Activated CD8-positive, alpha-beta memory T cell treated with anti-CD3 and anti-CD28 coated beads, Interleukin-2, amount 50 U/mL, for 48 hours (primary cell): ENCODE data around the gene TMA16.
"Not testable (repeated sequence)": the region's sequence is repeated elsewhere in the genome, so short reads cannot be mapped to it uniquely, and the experiment has no call there.

Experiments
- DNase-seq: peaks from one replicate; pipeline ENCODE4 v3.0.0-alpha.2; 2020

TMA16 gene

DNA sequence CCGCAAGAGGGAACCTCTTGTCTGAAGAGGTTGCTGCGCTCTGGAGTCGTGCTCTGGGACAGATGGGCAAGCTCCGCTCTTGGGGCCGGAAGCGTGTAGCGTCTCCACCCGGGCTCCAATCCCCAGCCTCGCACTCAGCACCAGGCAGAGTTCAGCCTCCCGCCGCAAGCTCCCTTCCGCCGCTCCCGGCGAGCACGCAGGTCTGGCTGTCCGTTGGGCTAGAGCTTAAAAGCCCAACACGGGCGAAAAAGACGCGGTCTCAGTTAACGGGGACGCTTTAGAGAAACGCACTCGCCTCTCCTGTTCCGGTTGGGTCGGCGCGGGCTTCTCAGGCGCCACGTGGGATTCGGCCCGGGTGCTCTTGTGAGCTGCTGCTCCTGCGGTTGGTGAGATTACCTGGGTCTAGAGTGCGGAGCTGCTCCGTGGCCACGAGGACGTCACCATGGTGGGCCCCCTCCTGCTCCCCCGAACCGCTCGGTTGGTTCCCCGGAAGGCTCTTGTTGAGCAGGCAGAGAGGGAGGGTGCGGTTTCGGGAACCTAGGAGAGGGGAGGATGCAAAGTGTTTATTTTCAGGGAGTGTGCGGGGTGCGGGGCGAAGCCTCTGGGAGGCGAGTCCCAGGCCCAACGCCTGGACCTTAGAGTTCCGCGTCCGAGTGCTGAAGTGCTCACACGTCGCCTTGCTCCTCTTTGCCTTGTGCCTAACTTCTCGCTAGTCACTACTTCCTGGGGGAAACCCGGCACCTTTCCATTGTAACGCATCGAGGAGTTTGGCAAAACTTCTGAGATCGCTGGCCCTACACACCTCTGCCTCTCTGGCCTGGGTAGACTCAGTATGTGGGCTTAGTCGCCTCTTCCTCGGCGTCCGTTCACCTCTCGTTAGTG, at the start of gene TMA16:
TSS of gene TMA16 (plus strand) at position 331 of the 882 bp plus-strand sequence. CDS start at position 443, 112 bp downstream.
- DNase-seq, result peak; percentile 91

DNA sequence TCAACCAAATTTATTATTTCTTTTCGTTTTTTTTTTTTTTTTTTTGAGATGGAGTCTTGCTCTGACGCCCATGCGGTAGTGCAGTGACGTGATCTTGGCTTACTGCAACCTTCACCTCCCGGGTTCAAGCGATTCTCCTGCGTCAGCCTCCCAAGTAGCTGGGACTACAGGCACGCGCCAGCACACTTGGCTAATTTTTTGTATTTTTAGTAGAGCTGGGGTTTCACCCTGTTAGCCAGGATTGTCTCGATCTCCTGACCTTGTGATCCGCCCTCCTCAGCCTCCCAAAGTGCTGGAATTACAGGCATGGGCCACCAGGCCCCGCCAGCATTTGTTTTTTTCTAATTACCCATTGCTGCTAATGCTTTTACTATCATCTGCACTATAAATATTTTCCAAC, 47.5 kb upstream of the TMA16 start:
- DNase-seq, result not testable (repeated sequence)

DNA sequence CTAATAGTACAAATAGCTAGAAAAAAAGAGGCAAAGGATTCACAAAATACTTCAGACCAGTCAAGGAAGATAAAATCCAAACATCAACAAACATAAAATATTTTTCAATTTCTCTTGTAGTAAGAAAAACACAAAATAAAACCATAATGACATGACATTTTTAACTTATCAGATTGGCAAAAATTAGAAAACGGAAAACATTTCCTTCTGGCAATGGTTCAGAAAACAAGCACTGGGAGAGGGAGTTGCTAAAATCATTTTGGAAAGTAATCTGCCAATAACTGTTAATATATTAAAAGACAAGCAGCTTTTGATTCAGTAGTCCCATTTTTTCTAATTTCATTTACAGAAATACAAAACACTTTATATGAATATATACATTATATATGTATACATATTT, 47.0 kb upstream of the TMA16 start:
- no peak for DNase-seq

DNA sequence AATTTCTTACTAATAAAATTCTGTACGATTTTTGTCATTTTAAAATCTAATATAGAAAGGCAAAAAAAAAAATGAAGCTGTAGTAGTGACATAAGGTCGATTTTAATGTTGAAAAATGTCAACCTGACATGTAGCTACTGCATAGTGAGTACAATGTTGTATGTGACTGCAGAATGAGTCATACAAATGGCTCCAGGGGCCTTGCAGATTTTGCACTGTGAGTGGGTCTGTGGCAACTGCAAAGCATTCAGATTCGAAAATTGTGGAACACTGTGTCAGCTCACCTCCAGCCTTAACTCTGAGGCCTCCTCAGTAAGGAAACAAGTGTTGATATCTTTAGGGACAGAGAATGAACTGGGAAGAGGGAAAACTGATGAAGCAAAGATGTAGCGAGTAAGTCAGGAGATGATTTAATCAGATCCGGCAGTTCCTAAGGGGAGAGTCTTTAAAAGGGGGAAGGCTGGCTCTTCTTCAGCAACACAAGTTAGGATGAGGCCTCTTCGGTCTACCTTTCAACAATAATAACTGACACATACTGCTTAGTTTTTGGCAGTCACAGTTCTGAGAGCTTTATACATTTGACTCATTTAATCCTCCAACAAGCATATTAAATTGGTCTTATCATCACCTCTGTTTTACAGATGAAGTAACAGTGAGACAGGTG, 45.8 kb upstream of the TMA16 start:
- no peak for DNase-seq

DNA sequence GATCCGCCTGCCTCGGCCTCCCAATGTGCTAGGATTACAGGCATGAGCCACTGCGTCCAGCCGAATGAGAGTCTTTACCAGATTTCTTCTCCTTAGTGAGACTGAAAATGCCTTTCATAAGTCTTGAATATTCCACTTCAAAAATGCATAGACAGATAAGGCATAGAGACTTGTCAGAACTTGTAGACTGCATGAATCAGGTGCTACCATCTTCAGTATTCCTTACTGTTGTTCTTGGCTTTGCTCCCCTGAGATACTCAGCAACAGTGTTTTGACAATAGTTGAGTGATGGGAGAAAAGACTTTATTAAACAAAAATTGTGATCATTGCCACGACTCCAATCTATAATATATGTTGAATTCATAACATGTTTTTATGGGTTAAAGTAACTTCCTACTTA, 31.9 kb upstream of the TMA16 start:
- DNase-seq, result no peak

DNA sequence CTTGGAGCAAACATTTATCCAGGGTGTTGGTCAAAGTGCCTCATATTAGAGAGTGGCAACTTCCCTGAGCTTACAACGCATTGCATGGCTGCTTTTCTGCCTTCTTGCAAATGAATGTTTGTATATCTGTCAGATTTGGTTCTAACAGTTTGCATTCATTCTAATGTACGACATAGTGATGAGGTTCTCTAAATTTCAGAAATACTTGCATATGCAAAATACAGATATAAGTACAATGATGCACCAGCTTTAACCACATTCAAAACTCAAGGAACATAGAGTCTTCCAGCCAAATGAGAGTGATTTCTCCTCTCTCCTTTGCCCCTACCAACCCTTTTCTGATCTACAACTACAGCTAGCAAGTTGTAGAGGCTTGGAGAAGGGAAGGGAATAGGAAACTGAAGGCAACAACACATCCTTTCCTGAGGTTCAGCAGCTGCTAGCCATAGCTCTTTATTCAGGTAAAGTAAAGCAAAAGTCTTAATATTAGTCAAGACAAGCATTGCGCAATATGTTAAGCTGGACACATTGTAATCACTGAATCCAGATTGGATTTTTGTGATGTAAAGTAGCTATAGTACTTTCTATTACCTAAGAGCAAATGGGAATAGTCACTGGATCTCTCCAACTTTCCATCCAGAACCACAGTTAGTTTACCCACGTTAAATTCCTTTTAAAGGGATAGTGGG, 27.3 kb upstream of the TMA16 start:
- DNase-seq, result no peak

DNA sequence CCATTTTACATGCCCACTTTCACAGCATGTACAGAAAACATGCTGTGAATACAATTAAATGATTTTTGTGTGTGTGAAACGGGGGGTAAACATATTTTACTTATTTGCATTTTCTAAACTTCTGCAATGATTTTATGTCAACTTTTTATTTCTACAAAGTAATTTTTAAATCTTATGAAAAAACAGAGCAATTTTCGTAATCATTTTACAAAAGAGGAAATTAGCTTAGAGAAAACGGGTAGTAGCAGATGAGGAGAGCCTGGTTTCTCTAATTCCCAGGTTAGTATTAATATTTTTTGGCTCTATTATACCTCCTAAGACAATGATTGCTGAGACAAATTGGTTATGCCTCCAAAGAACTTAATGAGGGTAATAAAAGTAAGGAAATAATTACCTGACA, 24.1 kb upstream of the TMA16 start:
- DNase-seq, result no peak

DNA sequence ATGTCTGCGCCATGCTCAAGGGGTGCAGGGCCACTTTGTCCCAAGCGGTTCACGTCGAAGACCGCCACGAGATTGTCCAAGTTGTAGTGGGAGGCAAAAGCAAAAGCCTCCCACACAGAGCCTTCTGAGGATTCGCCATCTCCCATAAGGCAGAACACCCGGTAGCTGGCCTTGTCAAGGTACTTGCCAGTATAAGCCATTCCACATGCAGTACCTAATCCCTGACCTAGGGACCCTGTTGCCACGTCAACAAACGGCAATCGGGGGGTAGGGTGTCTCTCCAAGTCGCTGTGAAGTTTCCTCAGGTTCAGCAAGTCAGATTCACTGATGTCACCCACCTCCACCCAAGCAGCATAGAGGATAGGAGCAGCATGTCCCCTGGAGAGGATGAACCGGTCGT, 21.4 kb upstream of the TMA16 start:
- no peak for DNase-seq

DNA sequence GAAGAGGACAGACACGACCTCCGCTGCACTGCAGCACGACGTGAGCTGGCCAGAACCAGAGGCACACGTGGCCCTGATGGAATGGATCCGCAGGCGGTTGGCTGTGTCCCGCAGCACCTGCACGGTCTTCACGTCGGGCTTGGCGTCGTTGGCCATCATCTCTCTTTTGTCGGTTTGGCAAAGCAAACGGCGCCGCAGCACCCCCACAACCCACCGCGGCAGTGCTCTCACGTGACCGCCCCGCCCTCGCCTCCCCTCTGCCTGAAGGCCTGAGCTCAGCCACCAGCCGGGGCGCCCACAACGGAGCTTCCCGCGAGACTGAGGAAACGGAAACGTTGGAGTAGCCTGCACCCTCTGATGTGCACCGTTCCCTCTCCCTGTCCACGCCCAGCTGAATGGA, 20.9 kb upstream of the TMA16 start, which contains the start of gene TKTL2:
TSS of gene TKTL2 (minus strand) at position 179 of the 400 bp plus-strand sequence. CDS start at position 159, 20 bp downstream.
- no peak for DNase-seq

DNA sequence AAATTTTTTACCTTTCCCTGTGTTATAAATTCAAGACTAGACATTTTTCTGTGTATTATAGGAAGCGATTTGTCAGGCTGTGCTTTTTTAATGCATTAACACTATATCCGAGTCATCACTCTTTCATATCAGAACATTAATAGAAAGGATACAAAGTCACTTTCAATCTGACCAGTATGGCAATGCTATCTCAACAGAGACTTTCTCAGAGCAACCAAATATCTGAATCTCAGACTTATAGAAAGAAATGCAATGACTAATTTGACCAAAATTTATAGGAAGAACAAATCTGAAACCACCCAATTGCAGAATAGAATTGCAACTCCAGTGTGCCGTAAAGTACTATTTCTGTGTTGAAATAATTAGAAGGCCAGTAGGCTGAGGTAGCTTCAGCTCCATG, 20.5 kb upstream of the TMA16 start:
- DNase-seq, result no peak

DNA sequence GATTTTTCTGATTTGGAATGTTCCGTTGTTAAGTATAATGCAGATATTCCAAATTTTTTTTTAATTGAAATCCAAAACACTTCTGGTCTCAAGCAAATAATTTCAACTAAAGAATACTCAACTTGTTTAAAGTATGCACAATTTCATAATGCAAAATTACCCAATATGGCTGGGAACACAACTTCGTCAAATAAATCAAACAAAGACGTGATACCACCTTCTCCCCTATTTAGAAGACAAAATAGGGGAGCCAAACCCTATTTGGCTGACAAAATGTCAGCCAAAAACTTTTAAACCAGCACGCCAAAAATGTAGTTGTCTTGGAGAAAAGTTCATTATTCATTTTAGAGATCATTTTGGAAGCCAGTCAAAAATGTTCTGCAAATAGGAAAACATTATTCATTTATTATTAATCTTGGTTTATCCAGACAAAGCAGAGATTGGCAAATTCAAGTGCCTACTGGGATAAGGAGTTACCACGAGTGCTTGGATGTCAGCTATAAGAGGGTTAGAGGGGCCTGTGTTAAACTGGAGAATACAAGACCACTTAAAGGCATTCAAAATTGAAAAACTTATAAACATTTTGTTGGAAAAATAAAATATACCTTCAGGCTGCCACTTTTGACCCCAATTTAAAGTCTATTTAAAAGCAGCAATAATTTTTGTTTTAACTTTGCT, 17.6 kb upstream of the TMA16 start:
- no peak for DNase-seq

DNA sequence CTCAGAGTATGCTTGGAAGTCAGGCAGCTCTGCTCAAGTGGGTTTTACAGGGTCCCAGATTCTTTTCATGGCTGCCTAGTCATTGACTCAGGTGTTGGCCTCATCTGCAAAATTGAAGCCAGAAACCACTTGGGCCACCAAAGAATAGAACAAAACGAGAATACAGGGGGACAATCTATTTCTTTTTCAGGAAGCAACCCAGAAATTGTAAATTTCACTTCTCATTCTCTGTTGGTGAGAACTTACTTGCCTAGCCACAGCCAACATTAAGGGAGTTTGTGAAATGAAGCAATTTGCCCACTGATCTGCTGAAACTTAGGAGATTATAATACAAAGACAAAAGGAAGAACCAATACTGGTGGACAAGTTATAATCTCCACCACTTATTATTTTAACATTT, 12.3 kb upstream of the TMA16 start:
- no peak for DNase-seq

DNA sequence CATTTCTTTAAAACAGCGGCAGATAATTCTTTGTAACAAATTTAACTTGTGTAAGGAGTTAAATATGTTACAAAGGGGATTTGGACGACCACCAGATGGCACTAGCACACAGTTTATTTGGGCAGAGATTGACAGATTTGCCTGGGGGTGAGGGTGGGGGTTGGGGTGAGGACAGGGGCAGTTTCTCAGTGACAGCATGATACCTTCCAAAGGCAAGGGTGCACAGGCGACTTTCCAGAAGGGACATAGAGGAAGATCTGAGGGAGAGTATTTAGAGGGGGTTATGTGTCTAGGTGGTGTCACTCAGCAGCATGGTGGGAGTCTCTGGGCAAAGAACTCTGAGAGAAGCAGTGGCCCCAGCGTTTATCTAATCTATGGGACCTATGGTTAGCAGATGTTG, 9.6 kb upstream of the TMA16 start:
- peak; percentile 66 for DNase-seq

DNA sequence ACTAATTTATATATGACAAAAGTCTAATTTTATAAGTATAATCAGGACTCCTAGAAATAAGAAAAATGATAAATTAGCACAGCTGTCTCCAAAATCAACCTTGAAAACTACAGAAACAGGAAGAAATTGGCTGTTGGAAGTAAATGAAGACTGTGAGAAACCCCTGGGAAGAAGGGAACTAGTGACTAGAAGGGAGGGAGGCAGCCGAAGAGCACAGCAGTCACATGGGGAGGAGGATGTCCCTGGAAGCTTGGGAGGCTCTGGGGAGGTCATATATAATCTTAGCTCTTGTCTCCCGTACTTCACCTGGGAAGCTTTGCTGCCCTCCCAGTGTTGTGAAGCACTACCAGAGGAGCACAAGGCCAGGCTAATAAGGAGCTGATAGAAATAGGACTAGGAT, 8.9 kb upstream of the TMA16 start:
- DNase-seq, result no peak

DNA sequence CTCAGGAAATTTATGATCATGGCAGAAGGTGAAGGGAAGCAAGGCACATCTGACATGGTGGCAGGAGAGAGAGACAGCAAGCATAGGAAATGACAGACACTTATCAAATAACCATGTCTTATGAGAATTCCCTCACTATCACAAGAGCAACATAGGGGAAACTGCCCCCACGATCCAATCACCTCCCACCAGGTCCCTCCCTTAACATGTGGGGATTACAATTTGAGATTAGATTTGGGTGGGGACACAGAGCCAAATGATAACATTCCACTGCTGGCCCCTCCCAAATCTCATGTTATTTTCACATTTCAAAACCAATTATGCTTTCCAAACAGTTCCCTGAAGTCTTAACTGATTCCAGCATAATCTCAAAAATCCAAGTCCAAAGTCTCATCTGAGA, 8.2 kb upstream of the TMA16 start:
- no peak for DNase-seq

DNA sequence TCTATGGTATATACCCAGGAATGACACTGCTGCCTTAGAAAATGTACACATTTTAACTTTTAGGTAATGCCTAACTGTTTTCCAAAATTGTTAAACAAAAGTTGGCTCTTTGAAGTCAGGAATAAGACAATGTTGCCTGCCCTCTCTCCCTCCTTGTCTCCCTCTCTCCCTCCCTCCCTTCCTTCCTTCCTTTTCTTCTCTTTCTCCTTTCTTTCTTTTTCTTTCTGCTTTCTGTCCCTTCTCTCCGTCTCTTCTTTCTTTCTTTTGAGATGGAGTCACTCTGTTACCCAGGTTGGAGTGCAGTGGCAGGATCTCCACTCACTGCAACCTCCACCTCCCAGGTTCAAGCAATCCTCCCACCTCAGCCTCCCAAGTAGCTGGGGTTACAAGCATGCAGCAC, 4.6 kb upstream of the TMA16 start:
- DNase-seq, result no peak

DNA sequence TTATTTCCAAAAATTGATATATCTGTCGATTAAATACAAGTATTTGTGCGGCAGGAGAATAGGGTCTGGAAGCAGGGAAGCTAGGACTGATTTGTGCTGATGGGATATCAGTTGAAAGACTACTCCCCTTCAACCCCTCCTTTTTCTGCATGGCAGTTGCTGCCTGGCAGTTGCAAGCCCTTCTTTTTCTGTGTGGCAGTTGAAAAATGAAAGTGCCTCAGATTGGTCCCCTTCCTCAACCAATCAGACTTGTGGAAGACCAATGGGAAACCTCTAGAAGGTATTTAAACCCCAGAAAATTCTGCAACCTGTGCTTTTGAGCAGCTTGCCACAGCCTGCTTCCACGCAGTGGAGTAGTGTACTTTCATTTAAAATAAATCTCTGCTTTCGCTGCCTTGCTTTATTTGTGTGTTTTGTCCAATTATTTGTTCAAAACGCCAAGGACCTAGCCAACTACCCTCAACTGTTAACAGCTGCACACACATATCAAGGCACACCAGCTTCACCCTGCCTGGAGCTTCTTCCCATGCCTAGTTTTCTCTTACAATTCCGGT, 1.5 kb upstream of the TMA16 start:
- no peak for DNase-seq

DNA sequence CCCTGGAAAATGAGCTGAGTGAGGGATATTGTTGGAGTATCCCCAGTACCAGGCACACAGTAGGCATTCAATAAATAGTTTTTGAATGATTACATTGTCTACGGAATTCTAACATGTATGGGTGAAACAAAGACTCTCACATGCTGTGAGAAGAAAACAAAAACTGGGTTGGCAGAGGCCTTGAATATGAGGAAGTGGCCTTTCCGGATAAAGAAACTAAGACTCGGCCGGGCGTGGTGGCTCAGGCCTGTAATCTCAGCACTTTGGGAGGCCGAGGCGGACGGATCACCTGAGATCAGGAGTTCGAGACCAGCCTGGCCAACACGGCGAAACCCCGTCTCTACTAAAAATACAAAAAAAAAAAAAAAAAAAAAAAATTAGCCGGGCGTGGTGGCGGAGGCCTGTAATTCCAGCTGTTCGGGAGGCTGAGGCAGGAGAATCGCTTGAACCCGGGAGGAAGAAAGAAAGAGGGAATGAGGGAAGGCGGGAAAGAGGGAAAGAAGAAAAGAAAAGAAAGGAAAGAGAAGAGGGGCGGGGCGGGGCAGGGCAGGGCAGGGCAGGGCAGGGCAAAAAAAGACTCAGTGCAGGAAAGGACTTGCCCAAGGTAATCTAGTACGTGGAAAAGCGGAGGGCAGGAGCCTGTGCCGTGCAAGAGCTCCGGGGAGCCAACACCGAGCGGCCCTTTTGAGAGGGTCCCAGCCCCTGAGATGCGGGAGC, 689 bp upstream of the TMA16 start:
- DNase-seq, result no peak

DNA sequence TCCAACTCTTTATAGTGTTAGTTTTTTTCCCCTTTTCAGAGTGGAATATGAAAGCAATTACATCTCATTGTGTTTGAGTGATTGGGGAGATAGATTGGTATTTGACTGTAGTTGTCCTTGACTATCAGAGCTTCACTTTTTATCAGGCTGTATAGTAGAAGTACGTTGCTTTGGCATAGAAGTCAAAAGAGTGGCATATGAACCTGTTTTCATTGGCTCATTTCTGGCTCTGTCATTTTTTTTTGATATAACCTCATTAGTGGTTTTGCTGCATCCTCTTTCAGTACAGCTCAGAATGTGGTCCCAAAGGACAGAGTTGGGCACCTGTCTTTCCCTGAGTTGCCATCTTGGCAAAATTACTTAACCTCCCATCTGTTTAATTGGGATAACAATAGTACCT, 1.4 kb downstream of the TMA16 start:
- no peak for DNase-seq

DNA sequence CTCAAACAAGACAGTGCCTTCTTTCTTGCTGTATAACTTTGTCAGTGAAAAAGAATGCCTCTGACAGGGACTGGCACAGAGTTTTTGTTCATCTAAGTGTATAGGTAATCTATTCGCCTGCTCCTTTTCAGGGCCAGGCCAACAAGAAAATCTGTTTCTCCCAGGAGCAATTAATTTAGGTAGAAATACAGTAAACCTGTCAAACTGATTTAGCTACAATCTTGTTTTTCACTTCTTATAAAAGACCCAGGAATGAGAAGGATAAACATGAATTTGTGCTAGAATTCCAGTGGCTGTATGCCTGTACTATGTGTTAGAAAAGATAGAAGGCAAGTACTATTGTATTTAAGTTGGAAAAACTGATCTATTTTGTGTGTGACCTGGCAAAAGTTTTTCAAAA, 6.1 kb downstream of the TMA16 start:
- no peak for DNase-seq

DNA sequence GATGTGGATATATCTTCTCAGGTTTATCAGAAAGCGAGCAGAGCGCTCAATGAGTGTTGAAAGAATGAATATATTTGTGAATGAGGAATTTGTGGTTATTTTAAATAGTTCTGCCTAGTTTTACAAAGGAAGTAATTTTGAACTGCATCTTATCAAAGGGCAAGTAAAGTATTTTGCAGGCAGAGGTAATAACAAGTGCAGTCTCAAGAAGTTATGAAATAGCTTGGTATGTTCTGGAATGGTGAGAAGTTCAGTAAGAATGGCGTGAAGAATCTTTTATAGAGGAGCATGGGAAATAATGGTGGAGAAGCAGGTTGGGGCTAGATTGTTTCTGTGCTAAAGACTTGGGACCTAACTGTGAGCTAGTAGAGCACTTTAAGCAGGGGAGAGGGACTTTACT, 10.9 kb downstream of the TMA16 start:
- no peak for DNase-seq

DNA sequence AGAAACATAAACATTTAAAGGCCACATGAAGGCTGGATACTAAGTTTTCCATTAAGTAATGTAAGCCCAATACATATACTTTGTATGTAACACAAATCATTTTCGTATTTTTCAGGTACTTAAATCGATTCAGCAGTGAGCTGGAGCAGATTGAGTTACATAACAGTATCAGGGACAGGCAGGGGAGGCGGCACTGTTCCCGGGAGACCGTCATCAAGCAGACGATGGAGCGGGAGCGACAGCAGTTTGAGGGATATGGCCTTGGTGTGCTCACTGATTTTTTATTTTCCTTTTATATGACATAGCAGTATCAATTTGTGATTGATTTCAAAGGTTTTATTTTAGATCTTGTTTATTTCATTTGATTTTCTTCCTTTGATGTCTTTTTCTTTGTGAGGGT, 20.7 kb downstream of the TMA16 start:
- DNase-seq, result no peak
